ENCODE data around the gene SLC38A4. TPM values are rescaled to one million over a fixed set of nuclear protein-coding genes. Genes with fewer than 3 reads are reported as not detected.

The SLC38A4 gene
- total and polyA plus RNA-seq, 2 of the 8 experiments (the other 6 are each of a cell fraction or from before 2014, with no cell fraction given), result 6.7 to 15.4 TPM

DNA sequence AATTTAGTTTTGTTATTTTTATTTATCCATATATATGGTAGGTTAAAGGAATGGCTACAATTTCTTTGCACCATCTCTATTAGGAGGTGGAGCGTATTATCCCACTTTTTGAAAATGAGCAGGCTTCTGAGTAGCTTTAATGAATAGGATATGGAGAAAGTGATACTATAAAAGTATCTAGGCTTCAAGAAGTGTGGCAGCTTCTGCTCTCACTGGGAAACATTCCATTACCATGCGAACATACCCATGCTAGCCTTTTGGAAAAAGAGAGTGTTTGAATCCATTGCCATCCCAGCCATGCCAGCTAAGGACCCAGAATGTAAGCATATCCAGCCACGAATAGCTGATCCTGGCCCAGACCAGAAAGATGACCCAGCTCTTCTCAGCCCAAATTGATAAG is 107.3 kb downstream of the SLC38A4 start:
- ChIA-PET CTCF (ENCODE audit: partially characterized antibody) (no interaction called here), POLR2A (ENCODE audit: partially characterized antibody) (no interaction called here)
- Histone ChIP-seq H2BK5ac (ENCODE audit: low read depth, low read length) (no peak overlapping the region), H3K79me1 (ENCODE audit: low read depth, low read length) (no peaks in the 10 kb centered on the region), H2BK120ac (replicated peaks; ENCODE audit: low read depth, low read length) (no peak overlapping the region), H3K79me2 (ENCODE audit: control insufficient read depth in 1 of 2, insufficient read depth in 2 of 2, low read length in 2 of 2) (no peaks in the 10 kb centered on the region), H3K4me3 (ENCODE audit: extremely low read depth in 1 of 4, insufficient read depth in 2 of 4, low read depth in 3 of 4, low read length in 4 of 4) (no peak overlapping the region), H3K23me2 (ENCODE audit: low read depth, low read length) (no peaks in the 10 kb centered on the region), H4K91ac (replicated peaks; ENCODE audit: insufficient read length, low read length) (no peak overlapping the region), H3K4me2 (ENCODE audit: insufficient read depth in 1 of 2, low read depth in 2 of 2, low read length in 2 of 2) (no peak overlapping the region), H3K4me1 (replicated peaks in 1 of 4; ENCODE audit: control insufficient read depth in 3 of 4, insufficient read depth in 4 of 4, low read length in 3 of 4) (no peaks in the 10 kb centered on the region), H3K9me3 (ENCODE audit: insufficient read depth in 2 of 2, low read depth in 1 of 2, low read length in 1 of 2) (no peaks in the 10 kb centered on the region), H4K20me1 (replicated peaks in 1 of 2; ENCODE audit: control insufficient read depth in 1 of 2, insufficient read depth in 2 of 2, low read length in 2 of 2) (no peaks in the 10 kb centered on the region), H3K14ac (ENCODE audit: insufficient read length) (no peak overlapping the region), H3K36me3 (ENCODE audit: control insufficient read depth in 2 of 4, insufficient read depth in 4 of 4, low read length in 3 of 4) (no peaks in the 10 kb centered on the region), H3K56ac (replicated peaks; ENCODE audit: insufficient read length, low read depth, low read length) (no peak overlapping the region), H3K4ac (replicated peaks; ENCODE audit: insufficient read length, low read depth, low read length) (no peak overlapping the region), H3K18ac (ENCODE audit: extremely low read depth, low read length) (no peak overlapping the region), H3K23ac (ENCODE audit: insufficient read length) (no peak overlapping the region), H2BK20ac (ENCODE audit: low read length) (no peak overlapping the region), H2BK12ac (ENCODE audit: low read depth, low read length) (no peak overlapping the region), H3K27ac (ENCODE audit: low read depth, low read length) (no peak overlapping the region), H2AFZ (ENCODE audit: low read length) (no peak overlapping the region), H3K27me3 (replicated peaks in 1 of 4; ENCODE audit: control insufficient read depth in 3 of 4, extremely low read depth in 1 of 4, insufficient read depth in 3 of 4, low read length in 3 of 4) (no peaks in the 10 kb centered on the region), H4K8ac (ENCODE audit: extremely low read depth, insufficient read depth, low read length) (no peak overlapping the region), H4K5ac (ENCODE audit: insufficient read length, low read depth, low read length) (no peak overlapping the region), H2BK15ac (ENCODE audit: low read length) (no peak overlapping the region), H3K9ac (replicated peaks in 1 of 4; ENCODE audit: extremely low read depth in 1 of 4, low read depth in 3 of 4, low read length in 3 of 4) (no peak overlapping the region), H2AK5ac (ENCODE audit: low read depth, low read length) (no peak overlapping the region)
- WGBS, 2 experiments (ENCODE audit: extremely low coverage in 1 of 2, insufficient coverage in 1 of 2, insufficient read length in 1 of 2, insufficient replicate concordance in 2 of 2, low coverage in 1 of 2, low lambda C conversion rate in 2 of 2, missing lambda C conversion rate in 1 of 2), result 89% methylated on average over 3 of the region's 3 CpGs; no CpG with 5 or more reads in 1 of the 2 experiments
- no peak for FAIRE-seq
- no peak for DNase-seq (ENCODE audit: low read depth in 1 of 2, low spot score in 2 of 2)
- TF ChIP-seq RFX5 (IDR thresholded peaks at IDR 0.05; ENCODE audit: borderline replicate concordance, low read depth, low read length) (no peak), FOSL1 (IDR thresholded peaks at IDR 0.05; ENCODE audit: insufficient read depth, low read depth, low read length) (no peak), JUN (IDR thresholded peaks at IDR 0.05; ENCODE audit: low read depth, low read length) (no peak)
- TF ChIP-seq, protein P1, sequence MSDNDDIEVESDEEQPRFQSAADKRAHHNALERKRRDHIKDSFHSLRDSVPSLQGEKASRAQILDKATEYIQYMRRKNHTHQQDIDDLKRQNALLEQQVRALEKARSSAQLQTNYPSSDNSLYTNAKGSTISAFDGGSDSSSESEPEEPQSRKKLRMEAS (IDR thresholded peaks at IDR 0.05), result no peak
- TF ChIP-seq, protein P2, sequence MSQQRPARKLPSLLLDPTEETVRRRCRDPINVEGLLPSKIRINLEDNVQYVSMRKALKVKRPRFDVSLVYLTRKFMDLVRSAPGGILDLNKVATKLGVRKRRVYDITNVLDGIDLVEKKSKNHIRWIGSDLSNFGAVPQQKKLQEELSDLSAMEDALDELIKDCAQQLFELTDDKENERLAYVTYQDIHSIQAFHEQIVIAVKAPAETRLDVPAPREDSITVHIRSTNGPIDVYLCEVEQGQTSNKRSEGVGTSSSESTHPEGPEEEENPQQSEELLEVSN (IDR thresholded peaks at IDR 0.05), result no peak
